Subcutaneous adipose tissue (tissue), 4 donors: ENCODE data around the gene TNS3. TPM values are rescaled to one million over a fixed set of nuclear protein-coding genes. Genes with fewer than 3 reads are reported as not detected.

Experiments used
- total RNA-seq, 4 donors: library from RNA; depleted of rRNA; stranded (reverse); fragments of >200 nt; gene quantifications; one replicate each; pipeline ENCODE4 v1.1.0, GENCODE V29; 2016
- TF ChIP-seq, protein P1 (sequence below): fragments of 450-650 bp; IDR thresholded peaks from one replicate; pipeline ENCODE4 v1.5.1; 2016; ENCODE audit warnings: low read depth, mild to moderate bottlenecking, control low read depth, antibody characterized with exemption, moderate library complexity

Gene TNS3
- total RNA-seq, 4 donors from 2014 or later: 104 to 137 (median 110) TPM

DNA sequence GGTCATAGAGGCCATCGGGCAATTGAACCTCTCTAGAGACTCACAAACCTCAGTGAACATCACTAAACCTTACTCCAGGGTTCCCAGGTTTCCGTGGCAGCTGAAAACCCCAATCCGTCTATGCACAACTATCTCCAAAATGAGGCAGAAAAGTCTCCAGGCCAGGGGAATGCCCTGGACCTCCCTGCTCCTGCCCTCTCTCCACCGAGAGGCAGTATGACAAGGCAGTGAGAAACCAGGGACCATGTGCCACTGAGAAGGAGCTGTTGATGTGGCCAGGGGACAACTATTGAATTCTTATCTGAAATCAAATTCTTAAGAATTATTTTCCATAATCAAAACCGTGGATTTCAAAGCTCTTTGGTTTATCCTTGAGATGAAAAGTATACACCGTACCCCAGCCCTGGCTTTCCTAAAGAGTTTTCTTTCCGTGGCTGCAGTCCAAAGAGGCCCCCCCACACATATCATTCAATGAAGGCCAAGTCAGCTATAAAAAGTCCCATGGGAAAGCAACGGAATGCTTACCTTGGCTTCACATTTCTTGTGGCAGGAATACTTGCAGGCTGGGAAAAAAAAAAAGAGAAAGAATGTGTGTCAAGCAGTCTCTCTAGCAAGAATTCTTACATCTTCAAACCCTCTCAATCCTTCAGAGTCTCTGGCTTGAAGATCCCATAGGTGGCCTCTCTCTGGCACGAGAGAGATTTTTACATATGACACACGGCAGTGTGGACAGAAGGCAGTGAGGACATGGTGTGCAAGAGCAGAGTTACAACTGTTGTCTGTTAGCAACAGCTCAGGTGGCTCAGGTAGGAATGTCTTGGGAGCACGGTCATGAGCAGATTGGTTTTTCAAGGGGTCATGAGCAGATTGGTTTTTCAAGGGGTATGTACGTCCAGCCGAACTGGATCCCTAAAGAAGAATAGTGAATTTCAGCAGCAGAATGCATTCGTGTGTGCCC is 75.2 kb downstream of the TNS3 start:
- TF ChIP-seq, protein P1, sequence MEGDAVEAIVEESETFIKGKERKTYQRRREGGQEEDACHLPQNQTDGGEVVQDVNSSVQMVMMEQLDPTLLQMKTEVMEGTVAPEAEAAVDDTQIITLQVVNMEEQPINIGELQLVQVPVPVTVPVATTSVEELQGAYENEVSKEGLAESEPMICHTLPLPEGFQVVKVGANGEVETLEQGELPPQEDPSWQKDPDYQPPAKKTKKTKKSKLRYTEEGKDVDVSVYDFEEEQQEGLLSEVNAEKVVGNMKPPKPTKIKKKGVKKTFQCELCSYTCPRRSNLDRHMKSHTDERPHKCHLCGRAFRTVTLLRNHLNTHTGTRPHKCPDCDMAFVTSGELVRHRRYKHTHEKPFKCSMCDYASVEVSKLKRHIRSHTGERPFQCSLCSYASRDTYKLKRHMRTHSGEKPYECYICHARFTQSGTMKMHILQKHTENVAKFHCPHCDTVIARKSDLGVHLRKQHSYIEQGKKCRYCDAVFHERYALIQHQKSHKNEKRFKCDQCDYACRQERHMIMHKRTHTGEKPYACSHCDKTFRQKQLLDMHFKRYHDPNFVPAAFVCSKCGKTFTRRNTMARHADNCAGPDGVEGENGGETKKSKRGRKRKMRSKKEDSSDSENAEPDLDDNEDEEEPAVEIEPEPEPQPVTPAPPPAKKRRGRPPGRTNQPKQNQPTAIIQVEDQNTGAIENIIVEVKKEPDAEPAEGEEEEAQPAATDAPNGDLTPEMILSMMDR: no peak

DNA sequence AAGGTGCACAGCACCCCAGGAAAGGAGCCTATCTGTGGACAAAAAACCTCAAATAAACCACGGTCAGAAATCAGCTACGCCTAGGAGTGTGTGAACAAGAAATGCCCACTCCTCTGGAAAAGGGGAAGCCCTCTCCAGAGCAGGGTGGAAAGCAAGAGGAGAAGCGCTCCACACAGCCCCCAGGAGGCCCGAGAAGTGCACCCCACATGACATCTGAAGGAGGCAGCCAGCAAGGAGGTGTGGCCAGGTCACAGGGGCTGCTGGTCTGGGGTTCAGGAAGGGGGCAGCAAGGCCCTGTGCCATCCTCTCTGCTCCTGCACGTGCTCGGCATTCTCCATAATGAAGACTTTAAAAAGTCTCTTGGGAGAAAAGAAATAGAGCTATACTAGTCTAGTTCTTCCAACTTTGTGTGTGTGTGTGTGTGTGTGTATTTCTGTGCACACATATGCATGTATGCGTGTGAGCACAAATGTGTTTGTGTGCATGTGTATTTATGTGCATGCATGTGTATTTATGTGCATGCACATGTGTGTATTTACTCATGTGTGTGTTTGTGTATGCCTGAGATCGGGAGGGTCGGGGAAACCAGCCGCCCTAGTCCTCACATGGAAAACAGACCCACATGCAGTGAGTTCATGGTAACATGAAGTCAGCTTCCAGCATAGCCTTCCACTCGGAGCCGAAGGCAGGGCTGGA is 76.5 kb downstream of the TNS3 start:
- TF ChIP-seq, protein P1: no peak

DNA sequence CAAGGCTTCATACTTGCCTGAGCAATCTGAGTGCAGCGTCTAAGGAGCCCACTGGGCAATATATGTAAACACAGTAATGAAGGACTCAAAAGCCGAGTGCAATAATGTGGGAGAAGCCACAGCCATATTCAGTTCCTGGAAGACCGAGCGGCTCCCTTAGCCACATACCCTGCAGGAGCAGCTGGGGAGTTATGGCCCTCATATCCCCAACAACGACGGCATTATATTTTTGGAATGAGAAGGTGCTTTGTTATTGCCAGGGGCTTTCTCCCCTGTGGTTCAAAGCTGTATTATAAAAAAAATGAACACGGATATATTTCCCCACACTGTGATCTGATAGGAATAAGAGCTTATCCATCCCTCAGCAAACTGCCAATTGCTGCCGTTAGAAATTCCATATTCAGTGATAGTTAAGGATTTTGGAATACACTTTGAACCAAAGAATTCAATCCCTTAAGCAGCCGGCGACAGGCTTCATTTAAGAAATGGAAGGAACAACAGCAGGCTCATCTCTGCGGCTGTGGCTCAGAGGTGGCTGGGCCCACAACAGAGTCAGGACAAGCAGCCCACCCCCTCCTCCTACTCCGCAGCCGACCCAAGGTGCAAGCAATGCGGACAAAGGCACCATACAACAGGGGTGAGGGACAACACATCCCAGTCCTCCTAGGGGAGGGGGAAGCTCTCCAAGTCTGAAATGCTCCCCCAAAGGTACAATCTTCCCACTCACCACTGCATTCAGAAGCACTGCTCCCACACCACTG is 77.2 kb downstream of the TNS3 start:
- TF ChIP-seq, protein P1: no peak

DNA sequence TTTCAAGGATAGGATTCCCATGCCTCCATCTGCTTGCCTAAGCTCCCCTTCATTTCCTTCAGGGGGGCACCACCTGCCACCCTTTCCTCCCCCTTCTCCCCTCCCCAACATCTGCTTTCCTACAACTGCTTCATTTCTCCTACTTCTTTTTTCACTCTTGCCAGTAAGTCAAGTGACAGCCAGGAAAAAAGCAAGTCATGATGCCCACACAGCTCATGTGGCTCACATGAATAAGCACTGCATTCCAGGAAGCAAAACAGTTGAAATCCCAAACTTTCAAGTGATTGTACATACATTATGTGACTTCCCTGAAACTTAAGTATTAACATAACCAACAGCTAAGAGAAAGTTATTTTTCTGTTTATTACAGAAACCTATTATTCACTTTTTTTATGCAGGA is 78.6 kb downstream of the TNS3 start:
- TF ChIP-seq, protein P1: no peak

DNA sequence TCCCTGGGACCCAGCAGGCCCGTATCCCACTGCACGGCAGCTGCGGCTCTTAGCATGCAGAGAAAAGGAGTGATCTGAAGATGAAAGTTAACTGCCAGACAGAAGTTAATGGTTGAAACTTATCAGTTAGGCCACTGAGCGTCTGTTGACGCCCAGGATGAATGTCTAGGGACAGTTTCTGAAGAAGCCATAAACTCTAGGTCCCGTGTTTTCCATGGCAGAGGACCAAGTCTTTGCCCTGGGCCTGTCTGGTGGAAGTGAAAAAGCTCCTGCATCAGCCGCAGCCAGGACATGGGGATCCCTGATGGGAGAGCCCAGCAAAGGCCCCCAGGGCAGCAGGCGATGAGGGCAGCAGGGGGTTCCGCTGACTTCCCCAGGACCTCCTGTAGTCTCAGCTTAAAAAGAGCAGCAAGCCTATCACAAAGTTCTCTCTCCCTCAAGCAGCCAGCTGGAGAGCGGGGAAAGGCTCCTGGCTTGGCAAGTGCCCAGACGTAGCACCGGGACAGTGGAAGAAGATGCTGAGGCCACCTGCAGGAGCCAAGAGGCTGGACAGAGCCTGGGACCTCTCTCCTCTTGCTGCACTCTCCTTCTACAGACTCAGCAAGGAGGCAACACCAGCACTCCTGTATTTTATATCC is 79.6 kb downstream of the TNS3 start:
- TF ChIP-seq, protein P1: no peak

DNA sequence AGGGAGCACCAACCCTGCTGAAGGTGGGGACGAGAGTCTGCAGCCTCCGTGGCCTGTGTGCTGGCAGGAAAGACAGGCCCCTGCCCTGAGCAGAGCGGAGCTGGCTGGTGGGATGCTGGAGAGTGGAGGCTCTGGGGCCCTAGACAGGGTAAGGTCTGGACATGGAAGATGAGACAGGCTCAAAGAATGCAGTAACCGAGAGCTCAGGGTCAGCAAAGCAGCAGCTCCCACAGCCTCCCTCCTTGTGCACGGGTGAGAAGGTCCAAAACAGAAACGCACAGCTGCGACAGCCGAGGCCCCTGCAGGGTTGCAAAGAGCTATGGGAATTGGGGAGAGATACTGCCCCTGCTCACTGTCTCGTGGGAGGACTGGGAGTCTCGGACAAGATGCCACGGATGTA is 80.5 kb downstream of the TNS3 start:
- TF ChIP-seq, protein P1: no peak
